Endothelial cell of umbilical vein (primary cell): ENCODE results near the gene GRID1. TPM values are rescaled to one million over a fixed set of nuclear protein-coding genes. Genes with fewer than 3 reads are reported as not detected.

Experiments
- BruUV-seq: library from RNA; stranded (reverse); fragments of 400-500 nt; replicated peaks from 2 replicates; lab custom pipeline; 2021; lab: Mats Ljungman, UMichigan
- CTCF ChIA-PET: fragments of 300-600, 350-600 bp; sonication (Branson Sonifier 250); formaldehyde crosslinking; loops from one replicate; lab custom pipeline; 2021; ENCODE audit warnings: antibody characterized with exemption, inconsistent platforms; lab: Charles Lee
- POLR2A ChIA-PET: fragments of 300-600, 350-600 bp; sonication (Branson Sonifier 250); formaldehyde crosslinking; loops from one replicate; lab custom pipeline; 2021; ENCODE audit warnings: antibody characterized with exemption, inconsistent platforms; lab: Charles Lee
- DNase-seq: peaks from one replicate; pipeline ENCODE4 v3.0.0-alpha.2; 2011; ENCODE audit warnings: low read depth, low spot score
- FAIRE-seq: peaks from 2 replicates; lab custom pipeline; 2011; peaks lifted over from hg19 to GRCh38; lab: Jason Lieb, UNC
- H2AFZ ChIP-seq: 2 replicates; pipeline ENCODE4 v1.6.0; 2012; ENCODE audit warnings: low read depth, low read length, control low read depth, inconsistent platforms
- H3K27ac ChIP-seq: 2 replicates; pipeline ENCODE4 v1.5.1; 2011; ENCODE audit warnings: low read depth, mild to moderate bottlenecking, control low read depth, low read length, moderate library complexity; ENCODE audit not compliant: insufficient read depth
- H3K27me3 ChIP-seq, 2 experiments: 2 replicates each; pipeline versions ENCODE4 v1.6.0 to v1.6.1; 2011; ENCODE audit warnings: low read length in 2 of 2, mixed read lengths in 1 of 2; ENCODE audit not compliant: control insufficient read depth in 2 of 2, insufficient read depth in 2 of 2
- H3K36me3 ChIP-seq, 2 experiments: 2 replicates in 1 of 2; 3 replicates in 1 of 2; pipeline ENCODE4 v1.5.1; 2011; ENCODE audit warnings: low read length in 2 of 2, mild to moderate bottlenecking in 1 of 2, moderate library complexity in 1 of 2; ENCODE audit not compliant: control insufficient read depth in 2 of 2, insufficient read depth in 2 of 2; ENCODE audit errors: extremely low read depth in 1 of 2
- H3K4me1 ChIP-seq: 3 replicates; pipeline ENCODE4 v1.5.1; 2011; ENCODE audit warnings: mild to moderate bottlenecking, low read length; ENCODE audit not compliant: control insufficient read depth, insufficient read depth; ENCODE audit errors: extremely low read depth
- H3K4me2 ChIP-seq: 2 replicates; pipeline ENCODE4 v1.6.1; 2011; ENCODE audit warnings: low read length, control low read depth, mixed read lengths; ENCODE audit not compliant: insufficient read depth
- H3K4me3 ChIP-seq, 3 experiments: fragments of 200-600 bp in 1 of 3; sonication (generic), shearing (Covaris generic) in 1 of 3; replicated peaks in 1 of 3; 2 replicates each; pipeline ENCODE4 v1.5.1; 2011 to 2016; ENCODE audit warnings: control low read depth in 3 of 3, low read length in 3 of 3, mild to moderate bottlenecking in 2 of 3, inconsistent platforms in 1 of 3, low read depth in 1 of 3, moderate library complexity in 1 of 3; ENCODE audit not compliant: insufficient read depth in 1 of 3
- H3K79me2 ChIP-seq: 2 replicates; pipeline ENCODE4 v1.6.0; 2012; ENCODE audit warnings: low read length, inconsistent platforms; ENCODE audit not compliant: control insufficient read depth, insufficient read depth
- H3K9ac ChIP-seq: replicated peaks from 2 replicates; pipeline ENCODE3; 2011; ENCODE audit warnings: low read length, control low read depth; ENCODE audit not compliant: insufficient read depth; ENCODE audit errors: extremely low read depth
- H3K9me1 ChIP-seq: replicated peaks from 3 replicates; pipeline ENCODE4 v1.6.0; 2011; ENCODE audit warnings: mild to moderate bottlenecking, low read length; ENCODE audit not compliant: control insufficient read depth, insufficient read depth; ENCODE audit errors: extremely low read depth
- H3K9me3 ChIP-seq: replicated peaks from 2 replicates; pipeline ENCODE4 v1.5.1; 2012; ENCODE audit warnings: low read length, inconsistent platforms; ENCODE audit not compliant: control insufficient read depth, insufficient read depth
- H4K20me1 ChIP-seq: replicated peaks from 2 replicates; pipeline ENCODE3; 2011; ENCODE audit warnings: mild to moderate bottlenecking, low read length; ENCODE audit not compliant: control insufficient read depth, insufficient read depth; ENCODE audit errors: extremely low read depth
- EZH2 ChIP-seq: IDR thresholded peaks from 2 replicates; pipeline ENCODE4 v1.6.1; 2012; ENCODE audit warnings: borderline replicate concordance, low read depth, mild to moderate bottlenecking, moderate library complexity, low read length, inconsistent platforms; ENCODE audit not compliant: severe bottlenecking
- FOS ChIP-seq: IDR thresholded peaks from 2 replicates; pipeline ENCODE4 v1.6.1; 2011; ENCODE audit warnings: mild to moderate bottlenecking, low read length, moderate library complexity, borderline replicate concordance; ENCODE audit not compliant: insufficient read depth
- GATA2 ChIP-seq: IDR thresholded peaks from 2 replicates; pipeline ENCODE4 v1.7.0; 2011; ENCODE audit warnings: low read depth, mild to moderate bottlenecking, moderate library complexity, mixed read lengths, low read length; ENCODE audit not compliant: insufficient read length, insufficient read depth
- JUN ChIP-seq: IDR thresholded peaks from 2 replicates; pipeline ENCODE4 v1.6.1; 2011; ENCODE audit warnings: borderline replicate concordance, low read depth; ENCODE audit not compliant: insufficient read length, insufficient read depth
- MYC ChIP-seq: IDR thresholded peaks from one replicate; pipeline ENCODE4 v1.6.1; 2011; ENCODE audit warnings: mild to moderate bottlenecking, low read depth, low read length
- POLR2A ChIP-seq: IDR thresholded peaks from 2 replicates; pipeline ENCODE4 v1.6.1; 2012; ENCODE audit warnings: low read depth, mild to moderate bottlenecking, control low read depth, low read length
- POLR2AphosphoS5 ChIP-seq: IDR thresholded peaks from 2 replicates; pipeline ENCODE4 v1.6.1; 2012; ENCODE audit warnings: low read depth, mild to moderate bottlenecking, control low read depth, low read length, moderate library complexity; ENCODE audit not compliant: insufficient read depth
- dilution Hi-C: fragments of 300-500 bp; cut with MboI; formaldehyde crosslinking; loops from one replicate; pipeline ENCODE4 v1.15.0; 2019; ENCODE audit warnings: low sequenced_read_pairs; ENCODE audit not compliant: extremely low pct_ligation_motif_present
- intact Hi-C: fragments of 100-400 bp; cut with micrococcal nuclease; formaldehyde crosslinking; loops from one replicate; pipeline ENCODE4 v1.10.0; 2022
- polyA plus RNA-seq, 4 experiments: library from polyadenylated mRNA; depleted of rRNA in 3 of 4; stranded (reverse) in 3 of 4; unstranded in 1 of 4; fragments of >200 nt; gene quantifications; 2 replicates each; pipeline versions ENCODE4 v1.2.1 to v1.2.3, GENCODE V29; 2011 to 2012; ENCODE audit warnings: missing spikeins in 1 of 4
- total RNA-seq: library from RNA; stranded (reverse); gene quantifications from 2 replicates; pipeline ENCODE4 v1.2.3, GENCODE V29; 2021
- TF ChIP-seq, protein P1 (sequence below): IDR thresholded peaks from 2 replicates; pipeline ENCODE4 v1.6.1; 2011; ENCODE audit not compliant: insufficient read depth, insufficient read length
- TF ChIP-seq, protein P2 (sequence below), 2 donors: IDR thresholded peaks; 1 replicate in 1 of 2; 2 replicates in 1 of 2; pipeline ENCODE4 v1.5.1; 2011; ENCODE audit warnings: low read length in 2 of 2, mild to moderate bottlenecking in 2 of 2, moderate library complexity in 2 of 2, control low read depth in 1 of 2, inconsistent platforms in 1 of 2, low read depth in 1 of 2; ENCODE audit not compliant: insufficient read depth in 1 of 2; ENCODE audit errors: extremely low read depth in 1 of 2

The GRID1 gene
- total and polyA plus RNA-seq, 2 donors (not counting 3 experiments of a cell fraction or from before 2014, with no cell fraction given): not detected

DNA sequence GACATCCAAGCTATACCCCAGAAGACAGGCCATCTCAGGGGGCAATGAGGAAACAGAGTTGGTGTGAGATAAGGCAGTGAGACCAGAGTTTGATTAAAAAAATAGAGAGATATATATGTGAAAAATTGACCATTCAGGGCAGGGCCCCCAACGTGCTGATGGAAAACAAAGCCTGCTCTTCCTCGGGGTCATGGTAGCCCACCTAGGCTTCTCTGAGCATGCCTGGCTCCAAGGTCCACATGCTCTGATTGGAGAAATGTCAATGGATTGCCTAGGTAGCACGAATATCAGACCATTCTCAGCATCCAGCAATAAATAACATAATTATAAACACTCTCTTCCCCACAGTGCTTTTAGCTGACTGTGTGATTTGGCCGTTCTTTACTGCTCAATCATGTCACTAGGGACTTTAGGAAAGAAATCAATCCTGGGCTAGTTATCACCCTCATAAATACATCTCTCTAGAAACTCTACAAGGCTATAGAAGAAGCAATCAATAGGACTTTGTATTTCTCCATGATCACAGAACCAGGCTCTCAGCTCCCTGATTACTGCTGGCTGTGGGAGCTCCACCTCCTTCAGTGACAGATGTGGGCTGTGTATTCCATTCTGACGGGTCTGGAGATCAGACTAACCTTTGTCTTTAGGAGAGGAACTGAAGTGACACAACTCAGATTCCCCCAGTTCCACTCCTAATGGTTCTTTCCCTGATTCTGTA, 766.4 kb downstream of the GRID1 start:
- Histone ChIP-seq H4K20me1 (no peaks in the 10 kb centered on the region), H3K36me3 (no peaks in the 10 kb centered on the region), H3K4me1 (no peaks in the 10 kb centered on the region), H3K27ac (no peak overlapping the region), H3K79me2 (no peaks in the 10 kb centered on the region), H2AFZ (no peak overlapping the region), H3K9me1 (no peaks in the 10 kb centered on the region), H3K4me2 (no peak overlapping the region), H3K27me3 (no peaks in the 10 kb centered on the region), H3K9me3 (no peaks in the 10 kb centered on the region), H3K9ac (no peak overlapping the region), H3K4me3 (no peak overlapping the region)
- TF ChIP-seq POLR2AphosphoS5 (no peak), EZH2 (no peak), POLR2A (no peak), MYC (no peak), GATA2 (no peak), FOS (no peak), JUN (no peak)
- TF ChIP-seq, protein P1, sequence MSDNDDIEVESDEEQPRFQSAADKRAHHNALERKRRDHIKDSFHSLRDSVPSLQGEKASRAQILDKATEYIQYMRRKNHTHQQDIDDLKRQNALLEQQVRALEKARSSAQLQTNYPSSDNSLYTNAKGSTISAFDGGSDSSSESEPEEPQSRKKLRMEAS: no peak
- TF ChIP-seq, protein P2, sequence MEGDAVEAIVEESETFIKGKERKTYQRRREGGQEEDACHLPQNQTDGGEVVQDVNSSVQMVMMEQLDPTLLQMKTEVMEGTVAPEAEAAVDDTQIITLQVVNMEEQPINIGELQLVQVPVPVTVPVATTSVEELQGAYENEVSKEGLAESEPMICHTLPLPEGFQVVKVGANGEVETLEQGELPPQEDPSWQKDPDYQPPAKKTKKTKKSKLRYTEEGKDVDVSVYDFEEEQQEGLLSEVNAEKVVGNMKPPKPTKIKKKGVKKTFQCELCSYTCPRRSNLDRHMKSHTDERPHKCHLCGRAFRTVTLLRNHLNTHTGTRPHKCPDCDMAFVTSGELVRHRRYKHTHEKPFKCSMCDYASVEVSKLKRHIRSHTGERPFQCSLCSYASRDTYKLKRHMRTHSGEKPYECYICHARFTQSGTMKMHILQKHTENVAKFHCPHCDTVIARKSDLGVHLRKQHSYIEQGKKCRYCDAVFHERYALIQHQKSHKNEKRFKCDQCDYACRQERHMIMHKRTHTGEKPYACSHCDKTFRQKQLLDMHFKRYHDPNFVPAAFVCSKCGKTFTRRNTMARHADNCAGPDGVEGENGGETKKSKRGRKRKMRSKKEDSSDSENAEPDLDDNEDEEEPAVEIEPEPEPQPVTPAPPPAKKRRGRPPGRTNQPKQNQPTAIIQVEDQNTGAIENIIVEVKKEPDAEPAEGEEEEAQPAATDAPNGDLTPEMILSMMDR (IDR thresholded peaks at IDR 0.05; ENCODE audit: extremely low read depth in 1 of 2, insufficient read depth in 1 of 2, low read depth in 1 of 2, low read length in 2 of 2): no peak
- dilution Hi-C loops (no loop called here), intact Hi-C loops (no loop called here)
- no peak for DNase-seq
- CTCF ChIA-PET: no interaction called here
- no TSS peak for BruUV-seq
- POLR2A ChIA-PET: no interaction called here
- FAIRE-seq: no peak
